Adrenal gland (tissue), 12 donors: ENCODE results near the gene ADAMTSL3. TPM values are rescaled to one million over a fixed set of nuclear protein-coding genes. Genes with fewer than 3 reads are reported as not detected.

Source experiments
- polyA plus RNA-seq, 3 donors: library from polyadenylated mRNA; stranded (reverse); fragments of 200-250 nt in 2 of 3; fragments of 350-450 nt in 1 of 3; fragmentation: Illumina TruSeq in 1 of 3; extraction: RNeasy Lipid Tissue Mini Kit (QIAGEN cat#74804) in 1 of 3; gene quantifications; one replicate each; pipeline ENCODE4 v1.2.3, GENCODE V29; 2013 to 2014
- small RNA-seq, 2 donors: library from RNA; depleted of rRNA; stranded (forward); fragments of <200 nt; gene quantifications; one replicate each; pipeline ENCODE3, GENCODE V24; 2016
- total RNA-seq, 9 donors: library from RNA; depleted of rRNA in 4 of 9; stranded (reverse); fragments of >200 nt in 4 of 9; fragments of 120-200 nt in 1 of 9; fragmentation: NEBNext Ultra II Directional in 1 of 9; extraction: Animal tissue kit (Norgen Biotek cat#: 25700) in 1 of 9; gene quantifications; one replicate each; pipeline versions ENCODE4 v1.1.0 to v1.2.4, GENCODE V29; 2013 to 2023
- donor health status: healthy with polysubstance abuse.
- donor health status: Bipolar disorder and iron deficiency.
- donor health status: DM: yes; HTN: yes; CAD: no.
- donor health status: DM: no; HTN: no; CAD: no.
- donor health status: DM: no; HTN: no; CAD: no.
- donor health status: DM: yes; HTN: yes; CAD: no.

Gene ADAMTSL3
- total and polyA plus RNA-seq, 12 donors: 0.98 to 19.7 (median 10.5) TPM

Small RNAs within 50 kb of the gene (small RNA-seq; reads per million reads assigned to genes)
- gene RNU6-1339P (0 reads per million in 2 donors), gene RNU6-401P (0 reads per million in 2 donors)

Other genes starting within 250 kb of the ADAMTSL3 start
- 1 to 10 TPM in 3 of 9 donors, not detected in 6; 1.2 to 1.7 (median 1.5) TPM for gene SH3GL3, start 206.8 kb upstream of the ADAMTSL3 start, total RNA-seq
- 1 to 10 TPM in 1 of 3 donors, under 1 TPM in 2; 0.24 to 1.3 (median 0.59) TPM for gene SH3GL3, start 206.8 kb upstream of the ADAMTSL3 start, polyA plus RNA-seq